Effector memory CD4-positive, alpha-beta T cell (primary cell): Measurements from ENCODE around the gene NELL1.

Experiments used
- DNase-seq, 3 donors: peaks; one replicate each; pipeline ENCODE4 v3.0.0-alpha.2; 2020
- H3K27ac ChIP-seq: 2 replicates; pipeline ENCODE4 v1.7.0; 2013; ENCODE audit warnings: mild to moderate bottlenecking, low read length, moderate library complexity; ENCODE audit not compliant: insufficient read depth, poor library complexity, severe bottlenecking
- H3K27me3 ChIP-seq: replicated peaks from 2 replicates; pipeline ENCODE4 v1.7.0; 2013; ENCODE audit warnings: mild to moderate bottlenecking, low read length; ENCODE audit not compliant: insufficient read depth, control insufficient read depth, poor library complexity, severe bottlenecking
- H3K36me3 ChIP-seq: 2 replicates; pipeline ENCODE4 v1.7.0; 2013; ENCODE audit warnings: mild to moderate bottlenecking, low read length, moderate library complexity; ENCODE audit not compliant: control insufficient read depth, insufficient read depth
- H3K4me1 ChIP-seq: 2 replicates; pipeline ENCODE4 v1.7.0; 2013; ENCODE audit warnings: low read length, mild to moderate bottlenecking; ENCODE audit not compliant: control insufficient read depth, insufficient read depth, poor library complexity, severe bottlenecking
- H3K4me3 ChIP-seq: 2 replicates; pipeline ENCODE4 v1.7.0; 2013; ENCODE audit warnings: low read length, low read depth, mild to moderate bottlenecking; ENCODE audit not compliant: insufficient read depth, poor library complexity, severe bottlenecking
- H3K9me3 ChIP-seq: 2 replicates; pipeline ENCODE4 v1.7.0; 2013; ENCODE audit warnings: mild to moderate bottlenecking, low read length, moderate library complexity; ENCODE audit not compliant: control insufficient read depth

NELL1 gene

DNA sequence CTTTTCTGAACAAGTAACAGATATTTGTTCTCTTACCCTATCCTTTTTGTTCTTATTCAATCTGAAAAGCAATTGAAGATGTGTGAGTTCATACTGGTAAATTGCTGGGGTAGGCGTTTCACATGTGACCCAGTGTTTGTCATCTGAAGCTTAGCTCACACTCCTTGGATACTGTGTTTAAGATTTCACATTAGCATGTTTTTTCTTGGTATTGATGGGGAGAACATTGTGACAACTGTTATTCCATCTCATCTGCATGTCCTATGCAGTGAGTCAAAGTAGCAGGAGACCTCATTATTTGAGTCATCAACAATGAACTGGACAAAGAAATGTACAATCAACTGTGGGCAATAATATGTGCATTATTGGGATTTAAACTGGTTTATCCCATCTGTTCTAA, 831.9 kb downstream of the NELL1 start:
- Histone ChIP-seq H3K4me3 (no peak overlapping the region), H3K36me3 (no peaks in the 10 kb centered on the region), H3K27me3 (no peaks in the 10 kb centered on the region), H3K27ac (no peak overlapping the region), H3K9me3 (no peaks in the 10 kb centered on the region), H3K4me1 (no peaks in the 10 kb centered on the region)
- no peak for DNase-seq

DNA sequence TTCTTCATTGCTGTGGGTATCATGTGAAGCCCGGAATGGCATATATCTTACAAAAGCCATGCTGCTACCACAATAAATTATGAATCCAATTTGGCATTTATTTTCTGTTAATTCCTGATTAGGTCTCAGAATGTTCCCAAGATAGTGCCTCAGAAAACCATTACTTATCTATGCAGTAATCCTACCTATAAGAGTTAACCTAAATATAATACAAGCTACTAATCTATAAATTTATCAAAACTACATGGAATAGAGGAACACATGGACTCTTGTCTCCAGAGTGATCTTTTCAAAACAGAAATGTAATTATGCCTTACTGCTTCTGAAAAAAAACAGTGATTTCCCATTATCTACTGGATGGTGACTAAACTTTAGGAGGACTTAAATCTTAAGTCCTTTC, 835.7 kb downstream of the NELL1 start:
- no peak overlapping the region for H3K27ac ChIP-seq
- DNase-seq: no peak
- no peaks in the 10 kb centered on the region for H3K36me3 ChIP-seq
- H3K9me3 ChIP-seq: no peaks in the 10 kb centered on the region
- H3K4me3 ChIP-seq: no peak overlapping the region
- H3K4me1 ChIP-seq: no peaks in the 10 kb centered on the region
- no peaks in the 10 kb centered on the region for H3K27me3 ChIP-seq

DNA sequence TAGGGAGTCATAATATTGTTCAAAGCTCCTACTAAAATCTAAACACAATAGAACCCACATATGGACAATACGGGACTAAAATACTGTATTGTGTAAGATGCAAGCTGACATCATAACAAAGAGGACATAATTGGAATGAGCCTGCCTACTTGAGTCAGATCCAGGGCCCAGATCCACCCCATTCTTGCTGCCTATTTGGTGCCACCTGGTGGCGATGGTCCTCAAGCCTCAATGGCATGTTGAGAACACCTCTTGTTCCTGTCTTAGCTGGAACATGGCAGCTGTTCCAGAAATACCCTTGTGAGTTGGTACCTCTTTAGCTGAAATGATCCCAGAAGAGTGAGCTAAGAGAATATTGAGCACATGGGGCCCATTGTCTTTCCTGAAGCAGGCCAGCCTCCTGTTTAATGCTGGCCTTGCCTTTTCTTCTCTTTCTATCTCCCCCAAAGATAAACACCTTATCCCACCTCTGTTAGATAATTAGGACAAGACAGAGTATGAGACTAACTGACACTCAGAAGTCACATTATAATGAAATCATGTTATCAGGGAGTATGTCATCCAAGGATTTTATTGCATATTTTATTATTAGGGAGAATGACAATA, 842.6 kb downstream of the NELL1 start:
- H3K4me3 ChIP-seq: no peak overlapping the region
- H3K36me3 ChIP-seq: no peaks in the 10 kb centered on the region
- no peaks in the 10 kb centered on the region for H3K9me3 ChIP-seq
- no peak overlapping the region for H3K27ac ChIP-seq
- H3K4me1 ChIP-seq: no peaks in the 10 kb centered on the region
- no peak for DNase-seq
- no peaks in the 10 kb centered on the region for H3K27me3 ChIP-seq

DNA sequence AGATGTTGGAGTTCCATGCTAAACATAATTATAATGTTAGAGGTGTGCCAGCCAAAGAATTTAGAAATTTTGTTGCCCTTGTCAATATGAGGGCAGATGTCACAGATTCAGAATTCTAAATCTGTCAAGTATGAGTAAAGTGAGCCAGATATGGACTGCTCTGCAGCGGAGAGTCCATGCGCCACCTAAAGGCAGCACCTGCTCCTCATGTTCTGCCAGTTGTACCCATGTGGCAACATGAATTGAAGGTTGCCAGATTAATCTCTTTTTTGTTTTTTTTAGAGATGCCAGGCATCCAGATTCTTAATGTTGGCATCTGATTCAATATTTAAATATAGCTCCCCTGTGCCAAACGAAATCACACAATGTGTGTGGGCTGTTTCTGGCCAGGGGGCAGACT, 844.9 kb downstream of the NELL1 start:
- Histone ChIP-seq H3K27ac (no peak overlapping the region), H3K36me3 (no peaks in the 10 kb centered on the region), H3K4me1 (no peaks in the 10 kb centered on the region), H3K9me3 (no peaks in the 10 kb centered on the region), H3K4me3 (no peak overlapping the region), H3K27me3 (no peaks in the 10 kb centered on the region)
- DNase-seq: no peak

DNA sequence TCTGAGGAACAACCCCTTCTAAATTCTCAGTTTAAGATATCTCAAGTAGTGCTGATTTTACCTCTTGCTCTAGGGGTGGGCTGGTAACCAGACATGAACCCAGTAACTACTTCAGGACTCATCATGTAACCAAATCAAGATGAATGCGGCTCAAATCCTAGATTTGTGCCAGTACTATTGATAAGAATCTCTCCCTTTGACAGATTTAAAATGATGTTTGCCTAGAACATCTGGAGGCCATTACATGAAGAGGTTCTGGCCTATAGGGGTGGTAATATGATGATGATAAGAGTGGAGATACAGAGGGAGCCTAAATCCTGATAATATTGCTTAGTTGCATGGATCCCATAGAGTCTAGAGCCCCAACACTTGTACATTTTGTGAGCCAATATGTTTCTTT, 850.9 kb downstream of the NELL1 start:
- Histone ChIP-seq H3K27me3 (no peaks in the 10 kb centered on the region), H3K27ac (no peak overlapping the region)
- DNase-seq: no peak

DNA sequence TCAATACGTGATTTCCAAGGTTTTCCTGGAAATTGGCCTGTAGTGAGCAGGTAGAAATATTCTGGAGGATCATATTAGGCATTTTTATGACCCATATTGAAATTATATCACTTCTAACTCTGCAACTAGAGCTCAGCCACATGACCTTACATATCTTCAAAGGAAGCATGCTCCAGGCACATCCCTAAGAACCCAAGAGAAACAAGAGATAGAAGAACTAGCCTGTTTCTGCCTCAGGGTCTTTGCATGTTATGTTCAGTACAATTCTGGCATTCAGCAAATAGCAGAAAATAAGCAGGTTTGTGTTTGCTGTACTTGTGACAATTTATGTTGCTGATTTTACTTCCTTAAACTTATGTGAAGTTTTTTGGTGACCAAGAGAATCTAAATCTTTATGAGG, 859.8 kb downstream of the NELL1 start:
- H3K4me3 ChIP-seq: no peak overlapping the region
- no peaks in the 10 kb centered on the region for H3K27me3 ChIP-seq
- no peak for DNase-seq
- no peaks in the 10 kb centered on the region for H3K36me3 ChIP-seq
- H3K4me1 ChIP-seq: no peaks in the 10 kb centered on the region
- no peaks in the 10 kb centered on the region for H3K9me3 ChIP-seq
- H3K27ac ChIP-seq: no peak overlapping the region

More for the DNA sequence above, 850.9 kb downstream of the NELL1 start:
- Histone ChIP-seq H3K4me3 (no peak overlapping the region), H3K36me3 (no peaks in the 10 kb centered on the region), H3K9me3 (no peaks in the 10 kb centered on the region), H3K4me1 (no peaks in the 10 kb centered on the region)

DNA sequence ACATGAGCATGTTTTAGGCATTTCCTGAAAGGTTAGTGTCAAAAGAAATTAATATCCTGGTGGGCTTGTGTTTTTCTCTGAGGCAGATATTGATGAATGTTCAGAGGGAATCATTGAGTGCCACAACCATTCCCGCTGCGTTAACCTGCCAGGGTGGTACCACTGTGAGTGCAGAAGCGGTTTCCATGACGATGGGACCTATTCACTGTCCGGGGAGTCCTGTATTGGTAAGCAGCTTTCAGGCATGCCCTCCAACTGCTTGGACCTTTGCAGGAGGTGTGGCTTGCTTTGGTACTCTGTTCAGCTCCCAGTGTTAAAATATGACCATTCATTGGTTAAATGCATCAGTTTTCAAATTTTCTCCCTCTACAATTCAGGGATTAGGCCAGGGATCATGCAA, 864.9 kb downstream of the NELL1 start:
- Histone ChIP-seq H3K4me3 (no peak overlapping the region), H3K36me3 (no peaks in the 10 kb centered on the region), H3K9me3 (no peaks in the 10 kb centered on the region), H3K27ac (no peak overlapping the region), H3K4me1 (no peaks in the 10 kb centered on the region), H3K27me3 (no peaks in the 10 kb centered on the region)
- DNase-seq: no peak

DNA sequence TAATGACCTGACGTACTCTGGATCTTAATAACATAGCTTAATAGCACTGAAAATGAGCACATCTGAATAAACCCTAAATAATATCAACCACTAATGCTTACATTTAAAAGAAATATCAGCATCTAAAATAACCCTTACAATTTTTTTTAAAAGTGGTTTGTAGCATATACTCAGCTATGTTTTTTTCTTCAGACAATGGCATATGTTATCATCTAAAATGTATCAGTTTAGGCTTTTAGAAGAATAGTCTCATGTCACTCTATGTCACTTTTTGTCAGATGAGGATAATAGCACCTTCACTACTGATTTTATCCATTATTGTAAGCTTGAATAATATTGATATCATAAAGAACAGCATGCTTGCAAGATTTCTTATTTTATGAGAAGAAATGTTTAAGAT, 868.6 kb downstream of the NELL1 start:
- DNase-seq: no peak
- Histone ChIP-seq H3K4me3 (no peak overlapping the region), H3K4me1 (no peaks in the 10 kb centered on the region)

DNA sequence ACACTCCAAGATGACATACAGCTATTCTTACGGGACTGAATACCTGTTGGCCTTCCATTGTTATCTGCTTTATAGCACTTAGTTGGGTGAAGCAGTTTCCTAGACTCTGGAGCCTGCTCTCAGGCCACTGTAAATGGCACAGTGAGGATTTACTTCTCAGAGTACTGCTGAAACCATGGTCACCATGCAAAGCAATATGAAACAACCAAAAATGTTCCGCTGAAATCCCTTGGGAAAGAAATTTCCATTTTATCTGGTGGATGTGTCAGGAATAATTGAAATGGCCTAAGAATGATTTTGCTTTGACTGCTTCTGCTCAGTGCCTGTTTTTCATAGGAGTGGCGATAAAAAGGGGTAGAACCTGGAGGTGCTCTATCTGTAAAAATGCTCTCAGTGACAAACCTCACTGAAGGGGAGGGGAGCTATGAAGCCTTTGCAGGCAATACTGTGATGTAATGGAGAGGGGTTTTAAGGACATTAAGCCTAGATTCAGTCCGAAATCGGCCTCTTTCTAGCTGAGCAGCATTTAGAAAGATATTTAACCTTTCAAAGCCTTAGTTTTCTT, 871.9 kb downstream of the NELL1 start:
- H3K9me3 ChIP-seq: no peaks in the 10 kb centered on the region
- H3K27ac ChIP-seq: no peak overlapping the region
- no peaks in the 10 kb centered on the region for H3K36me3 ChIP-seq
- no peaks in the 10 kb centered on the region for H3K27me3 ChIP-seq
- H3K4me3 ChIP-seq: no peak overlapping the region
- no peak for DNase-seq
- no peaks in the 10 kb centered on the region for H3K4me1 ChIP-seq

More for the DNA sequence above, 868.6 kb downstream of the NELL1 start:
- H3K27me3 ChIP-seq: no peaks in the 10 kb centered on the region
- H3K27ac ChIP-seq: no peak overlapping the region
- H3K36me3 ChIP-seq: no peaks in the 10 kb centered on the region
- no peaks in the 10 kb centered on the region for H3K9me3 ChIP-seq

DNA sequence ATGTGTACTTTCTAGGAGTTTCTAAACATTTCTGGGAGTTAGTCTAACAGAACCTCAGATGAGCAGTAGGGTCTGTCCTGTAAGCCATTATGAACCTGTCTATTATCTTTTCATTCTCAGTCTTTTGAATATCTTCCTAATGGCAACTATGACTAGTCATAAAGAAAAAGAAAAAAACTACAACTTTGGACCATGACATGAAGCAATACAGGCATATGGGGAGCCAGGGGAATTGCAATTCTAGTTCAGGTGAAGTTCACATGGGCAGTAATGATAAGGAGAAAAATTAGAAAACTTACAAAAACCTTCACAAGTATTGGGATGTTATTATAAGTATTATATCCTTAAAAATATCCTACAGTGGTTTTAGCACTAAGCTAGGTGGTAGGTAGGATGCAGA, 874.5 kb downstream of the NELL1 start:
- Histone ChIP-seq H3K27me3 (no peaks in the 10 kb centered on the region), H3K9me3 (no peaks in the 10 kb centered on the region), H3K27ac (no peak overlapping the region), H3K4me1 (no peaks in the 10 kb centered on the region), H3K36me3 (no peaks in the 10 kb centered on the region), H3K4me3 (no peak overlapping the region)
- DNase-seq: no peak
